Measurements from ENCODE around the gene OR10K2.

DNA sequence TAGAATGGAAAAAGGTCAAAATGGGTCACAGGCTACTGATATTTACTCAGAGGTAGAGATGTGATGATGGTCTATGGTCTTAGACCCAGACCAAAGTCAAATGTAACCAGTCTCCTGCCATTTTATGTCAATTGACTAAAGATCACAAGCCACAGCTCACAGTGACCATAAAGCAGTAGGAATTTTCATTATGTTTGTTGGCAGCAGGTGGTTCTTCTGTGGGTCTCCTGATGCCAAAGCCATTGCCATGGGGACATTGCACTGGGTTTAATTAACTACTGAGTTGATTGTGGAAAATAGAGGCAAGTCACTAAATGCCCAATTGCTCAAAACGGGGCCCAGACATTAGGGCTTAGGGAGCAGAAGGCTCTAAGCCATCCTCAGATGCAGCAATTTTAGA lies at the start of gene OR10K2:
- TF ChIP-seq EP300 (IDR thresholded peaks at IDR 0.05): no peak
- TF ChIP-seq, protein P1, sequence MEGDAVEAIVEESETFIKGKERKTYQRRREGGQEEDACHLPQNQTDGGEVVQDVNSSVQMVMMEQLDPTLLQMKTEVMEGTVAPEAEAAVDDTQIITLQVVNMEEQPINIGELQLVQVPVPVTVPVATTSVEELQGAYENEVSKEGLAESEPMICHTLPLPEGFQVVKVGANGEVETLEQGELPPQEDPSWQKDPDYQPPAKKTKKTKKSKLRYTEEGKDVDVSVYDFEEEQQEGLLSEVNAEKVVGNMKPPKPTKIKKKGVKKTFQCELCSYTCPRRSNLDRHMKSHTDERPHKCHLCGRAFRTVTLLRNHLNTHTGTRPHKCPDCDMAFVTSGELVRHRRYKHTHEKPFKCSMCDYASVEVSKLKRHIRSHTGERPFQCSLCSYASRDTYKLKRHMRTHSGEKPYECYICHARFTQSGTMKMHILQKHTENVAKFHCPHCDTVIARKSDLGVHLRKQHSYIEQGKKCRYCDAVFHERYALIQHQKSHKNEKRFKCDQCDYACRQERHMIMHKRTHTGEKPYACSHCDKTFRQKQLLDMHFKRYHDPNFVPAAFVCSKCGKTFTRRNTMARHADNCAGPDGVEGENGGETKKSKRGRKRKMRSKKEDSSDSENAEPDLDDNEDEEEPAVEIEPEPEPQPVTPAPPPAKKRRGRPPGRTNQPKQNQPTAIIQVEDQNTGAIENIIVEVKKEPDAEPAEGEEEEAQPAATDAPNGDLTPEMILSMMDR (IDR thresholded peaks at IDR 0.05): no peak
- TF ChIP-seq POLR2A (IDR thresholded peaks at IDR 0.05): no peak
